GM12878 (cell line): ENCODE data around the gene MIR17HG. TPM values are rescaled to one million over a fixed set of nuclear protein-coding genes. Genes with fewer than 3 reads are reported as not detected.
"Not testable (repeated sequence)": the region's sequence is repeated elsewhere in the genome, so short reads cannot be mapped to it uniquely, and the experiment has no call there.

Source experiments
- ATAC-seq: fragments of 200-7000 bp; cut with Tn5 transposase; 3 replicates; pipeline ENCODE4 v1.9.1; 2020; ENCODE audit warnings: mild to moderate bottlenecking, moderate library complexity
- BruUV-seq: library from RNA; stranded (reverse); fragments of 400-500 nt; replicated peaks from 2 replicates; lab custom pipeline; 2021; lab: Mats Ljungman, UMichigan
- CTCF ChIA-PET: fragments of 300-600 bp; sonication (Branson Sonifier 250); formaldehyde crosslinking; extraction: SDS; loops from one replicate; lab custom pipeline; 2021; ENCODE audit warnings: inconsistent platforms; lab: Yijun Ruan, JAX
- POLR2A ChIA-PET: fragments of 350-600 bp; formaldehyde crosslinking; extraction: SDS; loops from one replicate; lab custom pipeline; 2021; ENCODE audit warnings: inconsistent platforms; lab: Charles Lee
- RAD21 ChIA-PET: fragments of 300-600 bp; sonication (Branson Sonifier 250); formaldehyde crosslinking; loops from one replicate; lab custom pipeline; 2023; ENCODE audit warnings: antibody characterized with exemption; ENCODE audit not compliant: unreplicated experiment; lab: Charles Lee
- SMC1A ChIA-PET: fragments of 300-600 bp; sonication (Branson Sonifier 250); formaldehyde crosslinking; loops from one replicate; lab custom pipeline; 2023; ENCODE audit not compliant: unreplicated experiment, uncharacterized antibody; lab: Charles Lee
- DNase-seq: peaks from one replicate; pipeline ENCODE4 v3.0.0-alpha.2; 2011; ENCODE audit warnings: low read depth, low spot score
- FAIRE-seq: peaks from 3 replicates; lab custom pipeline; 2011; peaks lifted over from hg19 to GRCh38; lab: Jason Lieb, UNC
- H2AFZ ChIP-seq: 2 replicates; pipeline ENCODE4 v1.6.0; 2011; ENCODE audit warnings: low read depth, low read length, control low read depth; ENCODE audit not compliant: control insufficient read depth
- H3K27ac ChIP-seq: 2 replicates; pipeline ENCODE4 v1.5.1; 2011; ENCODE audit warnings: control low read depth; ENCODE audit not compliant: control insufficient read depth, insufficient read depth
- H3K27me3 ChIP-seq, 2 experiments: replicated peaks in 1 of 2; 2 replicates each; pipeline versions ENCODE4 v1.6.0 to v1.6.1; 2011; ENCODE audit warnings: low read length in 1 of 2; ENCODE audit not compliant: control insufficient read depth in 2 of 2, insufficient read depth in 2 of 2
- H3K36me3 ChIP-seq, 2 experiments: 2 replicates each; pipeline ENCODE4 v1.5.1; 2011; ENCODE audit warnings: low read length in 1 of 2; ENCODE audit not compliant: control insufficient read depth in 2 of 2, insufficient read depth in 2 of 2
- H3K4me1 ChIP-seq: 2 replicates; pipeline ENCODE4 v1.6.1; 2011; ENCODE audit warnings: mild to moderate bottlenecking, low read length, moderate library complexity, mixed read lengths; ENCODE audit not compliant: control insufficient read depth, insufficient read depth
- H3K4me2 ChIP-seq: 2 replicates; pipeline ENCODE4 v1.6.0; 2011; ENCODE audit warnings: control low read depth; ENCODE audit not compliant: control insufficient read depth, insufficient read depth
- H3K4me3 ChIP-seq: fragments of 200-600 bp; sonication (generic); 2 replicates; pipeline ENCODE4 v1.5.1; 2016
- H3K79me2 ChIP-seq: 2 replicates; pipeline ENCODE4 v1.6.0; 2011; ENCODE audit warnings: low read length; ENCODE audit not compliant: control insufficient read depth, insufficient read depth
- H3K9ac ChIP-seq: 2 replicates; pipeline ENCODE4 v1.8.0; 2011; ENCODE audit warnings: low read length, control low read depth, mixed read lengths; ENCODE audit not compliant: control insufficient read depth, insufficient read depth
- H3K9me3 ChIP-seq: replicated peaks from 3 replicates; pipeline ENCODE4 v1.5.1; 2011; ENCODE audit warnings: mild to moderate bottlenecking, low read length; ENCODE audit not compliant: control insufficient read depth, insufficient read depth
- H4K20me1 ChIP-seq: 2 replicates; pipeline ENCODE4 v1.6.0; 2011; ENCODE audit not compliant: control insufficient read depth, insufficient read depth
- ASH2L ChIP-seq: fragments of 300-600, 200-600 bp; sonication (generic); IDR thresholded peaks from 2 replicates; pipeline ENCODE4 v1.6.1; 2017; ENCODE audit warnings: low read depth, mild to moderate bottlenecking, borderline replicate concordance
- ATF3 ChIP-seq: IDR thresholded peaks from 2 replicates; pipeline ENCODE4 v1.6.1; 2011; ENCODE audit warnings: low read depth, mild to moderate bottlenecking, low read length, moderate library complexity, borderline replicate concordance; ENCODE audit errors: extremely low read depth
- CBX5 ChIP-seq: sonication (generic); IDR thresholded peaks from 2 replicates; pipeline ENCODE4 v1.6.1; 2016; ENCODE audit warnings: low read depth, moderate library complexity, mild to moderate bottlenecking, inconsistent platforms
- EED ChIP-seq: sonication (generic); IDR thresholded peaks from 2 replicates; pipeline ENCODE4 v1.6.1; 2016; ENCODE audit warnings: antibody characterized with exemption, low read depth
- FOXM1 ChIP-seq: IDR thresholded peaks from 2 replicates; pipeline ENCODE4 v1.6.1; 2012; ENCODE audit warnings: low read depth, mild to moderate bottlenecking, inconsistent platforms, low read length, moderate library complexity
- IKZF1 ChIP-seq: fragments of 450-650 bp; conservative IDR thresholded peaks from 2 replicates; pipeline ENCODE4 v1.6.1; 2017; ENCODE audit warnings: antibody characterized with exemption, mild to moderate bottlenecking
- KLF5 ChIP-seq: fragments of 450-650 bp; IDR thresholded peaks from 2 replicates; pipeline ENCODE4 v1.6.1; 2014; ENCODE audit warnings: mild to moderate bottlenecking; ENCODE audit not compliant: partially characterized antibody
- NFXL1 ChIP-seq: fragments of 450-650 bp; IDR thresholded peaks from 2 replicates; pipeline ENCODE4 v1.6.1; 2017; ENCODE audit warnings: antibody characterized with exemption, mild to moderate bottlenecking, borderline replicate concordance
- PML ChIP-seq: IDR thresholded peaks from 2 replicates; pipeline ENCODE4 v1.6.1; 2012; ENCODE audit warnings: low read length, inconsistent platforms
- SREBF2 ChIP-seq: IDR thresholded peaks from 2 replicates; pipeline ENCODE4 v1.6.1; 2012; ENCODE audit warnings: mild to moderate bottlenecking, low read length
- SUZ12 ChIP-seq: fragments of 200-600 bp; sonication (generic); IDR thresholded peaks from one replicate; pipeline ENCODE4 v1.6.1; 2018; ENCODE audit warnings: antibody characterized with exemption, mild to moderate bottlenecking; ENCODE audit not compliant: unreplicated experiment
- TARDBP ChIP-seq: IDR thresholded peaks from 2 replicates; pipeline ENCODE4 v1.6.1; 2016; ENCODE audit warnings: borderline replicate concordance
- TCF3 ChIP-seq: IDR thresholded peaks from 2 replicates; pipeline ENCODE4 v1.6.1; 2012; ENCODE audit warnings: low read depth, mild to moderate bottlenecking, low read length, borderline replicate concordance; ENCODE audit not compliant: insufficient read depth
- TCF7 ChIP-seq: IDR thresholded peaks from 2 replicates; pipeline ENCODE4 v1.6.1; 2014; ENCODE audit warnings: antibody characterized with exemption, borderline replicate concordance
- USF1 ChIP-seq: IDR thresholded peaks from 2 replicates; pipeline ENCODE4 v1.6.1; 2011; ENCODE audit warnings: borderline replicate concordance, low read depth, mild to moderate bottlenecking, moderate library complexity, mixed read lengths, low read length; ENCODE audit not compliant: insufficient read depth; ENCODE audit errors: extremely low read length
- WRNIP1 ChIP-seq: IDR thresholded peaks from 2 replicates; pipeline ENCODE4 v1.6.1; 2011; ENCODE audit warnings: low read depth, low read length, improper control_type of control experiment, borderline replicate concordance
- ZNF207 ChIP-seq: fragments of 450-650 bp; IDR thresholded peaks from 2 replicates; pipeline ENCODE4 v1.6.1; 2014; ENCODE audit warnings: antibody characterized with exemption, mild to moderate bottlenecking, borderline replicate concordance
- ZNF274 ChIP-seq: IDR thresholded peaks from one replicate; pipeline ENCODE4 v1.8.0; 2011; ENCODE audit not compliant: insufficient read length, insufficient read depth
- ZZZ3 ChIP-seq: IDR thresholded peaks from 2 replicates; pipeline ENCODE4 v1.6.1; 2011; ENCODE audit warnings: low read depth; ENCODE audit not compliant: control insufficient read depth, insufficient read length
- WGBS: methylation state at CpG from one replicate; pipeline ENCODE4 v1.1.6; 2016; ENCODE audit warnings: low lambda C conversion rate; ENCODE audit not compliant: insufficient replicate concordance, insufficient coverage; ENCODE audit errors: missing lambda C conversion rate; 5-methylcytosine and 5-hydroxymethylcytosine counted together
- in situ Hi-C: fragments of 300-500 bp; cut with MboI; formaldehyde crosslinking; loops from 9 replicates; pipeline ENCODE4 v1.14.3; 2018; ENCODE audit warnings: mixed read lengths
- intact Hi-C: fragments of 100-400 bp; cut with micrococcal nuclease; formaldehyde crosslinking; loops from one replicate; pipeline ENCODE4 v1.14.2; 2022; ENCODE audit not compliant: unreplicated experiment
- polyA plus RNA-seq, 11 experiments: library from polyadenylated mRNA; depleted of rRNA in 4 of 11; unstranded in 6 of 11; stranded (reverse) in 5 of 11; fragments of >200 nt; fragmentation: Nextera tagmentation in 4 of 11; fragmentation: Illumina TruSeq in 1 of 11; extraction: Ambion mirVana in 4 of 11; extraction: Trizol in 1 of 11; gene quantifications; 1 replicate in 1 of 11; 2 replicates in 10 of 11; pipeline versions ENCODE4 v1.2.1 to v1.2.3, GENCODE V29; 2011 to 2016; ENCODE audit warnings: inconsistent platforms in 2 of 11, missing spikeins in 2 of 11, low read depth in 1 of 11
- total RNA-seq, 4 experiments: library from RNA; depleted of rRNA in 3 of 4; stranded (reverse); fragments of >200 nt in 3 of 4; fragmentation: Illumina TruSeq in 1 of 4; extraction: Trizol in 1 of 4; gene quantifications; 2 replicates each; pipeline versions ENCODE4 v1.2.1 to v1.2.3, GENCODE V29; 2013 to 2021

MIR17HG gene
- total and polyA plus RNA-seq, 10 of the 15 experiments (the other 5 are each of a cell fraction or from before 2014, with no cell fraction given): 4.4 to 37.7 (median 15.1) TPM

GRCh38 chr13:91319996-91320395 is 27.5 kb upstream of the MIR17HG start:
- H3K27me3 ChIP-seq: no peaks in the 10 kb centered on the region
- H3K27ac ChIP-seq: no peak overlapping the region
- in situ Hi-C loops: no loop called here
- DNase-seq: no peak
- no TSS peak for BruUV-seq
- H3K36me3 ChIP-seq: no peaks in the 10 kb centered on the region
- no peaks in the 10 kb centered on the region for H3K9me3 ChIP-seq
- ChIA-PET CTCF (interaction anchor here (0.6 to 1.7 kb wide), 3 partner anchors 11 to 86 kb away, joined by 3 to 6 read pairs (median 5); no protein-coding TSS in a partner anchor), SMC1A (interaction anchor here (0.9 to 1.0 kb wide), 2 partner anchors 11 to 22 kb away, joined by 3 to 5 read pairs; no protein-coding TSS in a partner anchor)
- intact Hi-C loops: no loop called here
- H4K20me1 ChIP-seq: no peaks in the 10 kb centered on the region
- ATAC-seq: no peak; the same call in 2 of the 3 replicates
- H3K4me2 ChIP-seq: no peak overlapping the region
- TF ChIP-seq IKZF1: no peak
- no peak for TF ChIP-seq ZNF207
- TF ChIP-seq TARDBP: no peak
- no peak for TF ChIP-seq TCF7
- no peak for TF ChIP-seq EED
- no peak for TF ChIP-seq TCF3
- TF ChIP-seq ZZZ3: no peak
- no peak for TF ChIP-seq NFXL1
- TF ChIP-seq ATF3: no peak
- TF ChIP-seq ASH2L: no peak
- TF ChIP-seq ZNF274: no peak
- no peak for TF ChIP-seq KLF5
- no peak for TF ChIP-seq WRNIP1
- no peak for TF ChIP-seq CBX5
- TF ChIP-seq PML: no peak
- no peak for TF ChIP-seq SREBF2
- no peak for TF ChIP-seq FOXM1
- no peak for TF ChIP-seq USF1
- TF ChIP-seq SUZ12: no peak
- TF ChIP-seq, all 136 proteins: peak for 0
- ChIA-PET RAD21 (no interaction called here), POLR2A (no interaction called here)
- Histone ChIP-seq H3K4me3 (no peak overlapping the region), H2AFZ (no peak overlapping the region), H3K4me1 (no peaks in the 10 kb centered on the region), H3K9ac (no peak overlapping the region), H3K79me2 (no peaks in the 10 kb centered on the region)
- WGBS: 91% methylated on average over 8 of the region's 8 CpGs
- FAIRE-seq: no peak

- FAIRE-seq, POLR2A ChIA-PET, BruUV-seq: not testable (repeated sequence)
Measured at GRCh38 chr13:91320990-91321389, 26.5 kb upstream of the MIR17HG start.

More at GRCh38 chr13:91320990-91321389, 26.5 kb upstream of the MIR17HG start:
- H3K79me2 ChIP-seq, H3K4me1 ChIP-seq, H4K20me1 ChIP-seq, H3K27me3 ChIP-seq, ATAC-seq, DNase-seq, H3K4me3 ChIP-seq, H3K36me3 ChIP-seq, H3K9me3 ChIP-seq, H2AFZ ChIP-seq, H3K27ac ChIP-seq, H3K4me2 ChIP-seq, H3K9ac ChIP-seq, intact Hi-C loops, in situ Hi-C loops: not testable (repeated sequence)
- CTCF ChIA-PET: interaction anchor here (0.5 to 1.7 kb wide), 2 partner anchors 10 to 60 kb away, joined by 3 to 6 read pairs; no protein-coding TSS in a partner anchor
- WGBS: 60% methylated on average over 1 of the region's 1 CpG
- RAD21 ChIA-PET: interaction anchor here (1.3 kb wide), 1 partner anchor 8 kb away, joined by 3 read pairs; no protein-coding TSS in a partner anchor
- SMC1A ChIA-PET: interaction anchor here (1.0 kb wide), 1 partner anchor 10 kb away, joined by 5 read pairs; no protein-coding TSS in a partner anchor
